Measurements from ENCODE around the gene KLHDC7B.

DNA sequence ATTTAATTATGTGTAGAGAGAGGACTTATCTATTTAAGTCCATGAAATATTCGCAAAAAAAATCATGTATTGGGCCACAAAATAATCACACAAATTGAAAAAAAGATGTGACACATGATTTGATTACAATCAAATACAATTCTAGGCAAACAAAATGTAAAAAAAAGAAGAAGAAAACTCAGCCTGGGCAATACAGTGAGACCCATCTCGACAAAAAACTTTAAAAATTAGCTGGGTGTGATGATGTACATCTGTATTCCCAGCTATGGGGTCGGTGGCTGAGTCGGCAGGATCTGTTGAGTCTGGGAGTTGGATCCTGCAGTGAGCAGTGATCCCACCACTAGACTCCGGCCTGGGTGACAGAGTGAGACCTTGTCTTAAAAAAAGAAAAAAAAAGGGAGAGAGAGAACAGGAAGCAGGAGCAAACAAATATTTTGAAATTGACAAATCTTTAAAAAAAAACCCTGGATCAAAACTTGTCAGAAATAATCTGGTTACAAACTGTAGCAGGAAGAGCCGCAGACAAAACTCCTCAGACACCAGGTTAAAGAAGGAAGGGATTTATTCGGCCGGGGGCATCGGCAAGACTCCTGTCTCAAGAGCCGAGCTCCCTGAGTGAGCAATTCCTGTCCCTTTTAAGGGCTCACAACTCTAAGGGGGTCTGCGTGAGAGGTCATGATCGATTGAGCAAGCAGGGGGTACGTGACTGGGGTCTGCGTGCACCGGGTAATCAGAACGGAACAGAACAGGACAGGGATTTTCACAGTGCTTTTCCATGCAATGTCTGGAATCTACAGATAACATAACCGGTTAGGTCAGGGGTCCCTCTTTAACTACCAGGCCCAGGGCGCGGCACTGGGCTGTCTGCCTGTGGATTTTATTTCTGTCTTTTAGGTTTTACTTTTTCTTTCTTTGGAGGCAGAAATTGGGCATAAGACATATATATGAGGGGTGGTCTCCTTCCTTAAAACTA, 12.6 kb upstream of the KLHDC7B start:
- TF ChIP-seq, protein P1, sequence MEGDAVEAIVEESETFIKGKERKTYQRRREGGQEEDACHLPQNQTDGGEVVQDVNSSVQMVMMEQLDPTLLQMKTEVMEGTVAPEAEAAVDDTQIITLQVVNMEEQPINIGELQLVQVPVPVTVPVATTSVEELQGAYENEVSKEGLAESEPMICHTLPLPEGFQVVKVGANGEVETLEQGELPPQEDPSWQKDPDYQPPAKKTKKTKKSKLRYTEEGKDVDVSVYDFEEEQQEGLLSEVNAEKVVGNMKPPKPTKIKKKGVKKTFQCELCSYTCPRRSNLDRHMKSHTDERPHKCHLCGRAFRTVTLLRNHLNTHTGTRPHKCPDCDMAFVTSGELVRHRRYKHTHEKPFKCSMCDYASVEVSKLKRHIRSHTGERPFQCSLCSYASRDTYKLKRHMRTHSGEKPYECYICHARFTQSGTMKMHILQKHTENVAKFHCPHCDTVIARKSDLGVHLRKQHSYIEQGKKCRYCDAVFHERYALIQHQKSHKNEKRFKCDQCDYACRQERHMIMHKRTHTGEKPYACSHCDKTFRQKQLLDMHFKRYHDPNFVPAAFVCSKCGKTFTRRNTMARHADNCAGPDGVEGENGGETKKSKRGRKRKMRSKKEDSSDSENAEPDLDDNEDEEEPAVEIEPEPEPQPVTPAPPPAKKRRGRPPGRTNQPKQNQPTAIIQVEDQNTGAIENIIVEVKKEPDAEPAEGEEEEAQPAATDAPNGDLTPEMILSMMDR (conservative IDR thresholded peaks at IDR 0.05; ENCODE audit: low read length), result no peak
- TF ChIP-seq EZH2phosphoT487 (IDR thresholded peaks at IDR 0.05; ENCODE audit: borderline replicate concordance), result no peak

All from Loucy (cell line).